Measurements from ENCODE around the gene RNLS. TPM values are rescaled to one million over a fixed set of nuclear protein-coding genes. Genes with fewer than 3 reads are reported as not detected.

Gene RNLS
- total RNA-seq, 3 donors from 2014 or later (not counting 1 experiment from before 2014, with no cell fraction given) = 4.0 to 6.8 (median 4.4) TPM

GRCh38 chr10:88270871-88271713 lies 312.0 kb downstream of the RNLS start:
- H3K27ac Mint-ChIP-seq = peak overlapping the region; percentile 14 to 70
- intact Hi-C loops (cut with micrococcal nuclease) = no loop called here
- no peak for TF ChIP-seq CTCF (IDR thresholded peaks at IDR 0.05)
- H3K27me3 Mint-ChIP-seq (ENCODE audit: low read depth in 2 of 2) = peaks cover 0 to 8% of the 10 kb centered on the region in 2 donors
- WGBS (ENCODE audit: insufficient coverage) = 6% methylated on average over 6 of the region's 6 CpGs
- DNase-seq (peak in 1 of 2 donors; percentile 65), ATAC-seq (peak; percentile 69 to 80 (median 76))
- Histone ChIP-seq H3K9me3 (ENCODE audit: control insufficient read depth, insufficient read depth, low read length) (no peaks in the 10 kb centered on the region), H3K27ac (ENCODE audit: low read length) (peak overlapping the region; percentile 22), H3K27me3 (ENCODE audit: control insufficient read depth, insufficient read depth, low read length) (no peaks in the 10 kb centered on the region), H3K4me1 (ENCODE audit: control insufficient read depth, insufficient read depth, low read length) (peaks cover 22% of the 10 kb centered on the region), H3K4me3 (ENCODE audit: low read length) (no peak overlapping the region), H3K36me3 (ENCODE audit: control insufficient read depth, insufficient read depth, low read length) (no peaks in the 10 kb centered on the region)
- no peaks in the 10 kb centered on the region for H3K36me3 Mint-ChIP-seq
- no peaks in the 10 kb centered on the region for H3K9me3 Mint-ChIP-seq
- H3K4me1 Mint-ChIP-seq = peaks cover 16 to 19% of the 10 kb centered on the region in 2 donors
- peak overlapping the region; percentile 26 for H3K4me3 Mint-ChIP-seq

GRCh38 chr10:88270061-88270808 lies 312.9 kb downstream of the RNLS start:
- Histone ChIP-seq H3K4me3 (ENCODE audit: low read length) (no peak overlapping the region), H3K9me3 (ENCODE audit: control insufficient read depth, insufficient read depth, low read length) (no peaks in the 10 kb centered on the region), H3K27ac (ENCODE audit: low read length) (no peak overlapping the region), H3K27me3 (ENCODE audit: control insufficient read depth, insufficient read depth, low read length) (no peaks in the 10 kb centered on the region), H3K4me1 (ENCODE audit: control insufficient read depth, insufficient read depth, low read length) (peaks cover 22% of the 10 kb centered on the region), H3K36me3 (ENCODE audit: control insufficient read depth, insufficient read depth, low read length) (no peaks in the 10 kb centered on the region)
- intact Hi-C loops (cut with micrococcal nuclease) = no loop called here
- WGBS (ENCODE audit: insufficient coverage) = 96% methylated on average over 8 of the region's 9 CpGs
- no peak for TF ChIP-seq CTCF (IDR thresholded peaks at IDR 0.05)
- DNase-seq (no peak), ATAC-seq (no peak)
- H3K4me1 Mint-ChIP-seq = peaks cover 16 to 19% of the 10 kb centered on the region in 2 donors
- no peak overlapping the region for H3K4me3 Mint-ChIP-seq
- H3K9me3 Mint-ChIP-seq = no peaks in the 10 kb centered on the region
- H3K27me3 Mint-ChIP-seq (ENCODE audit: low read depth in 2 of 2) = peaks cover 0 to 8% of the 10 kb centered on the region in 2 donors
- H3K36me3 Mint-ChIP-seq = no peaks in the 10 kb centered on the region
- H3K27ac Mint-ChIP-seq = peak overlapping the region in 1 of 2 donors; percentile 70

GRCh38 chr10:88262591-88263234 lies 320.4 kb downstream of the RNLS start:
- WGBS (ENCODE audit: insufficient coverage) = 78% methylated on average over 5 of the region's 5 CpGs
- Mint-ChIP-seq H3K4me3 (no peak overlapping the region), H3K4me1 (no peaks in the 10 kb centered on the region), H3K27ac (no peak overlapping the region), H3K27me3 (ENCODE audit: low read depth in 2 of 2) (peaks cover 9 to 10% of the 10 kb centered on the region in 2 donors), H3K36me3 (no peaks in the 10 kb centered on the region), H3K9me3 (no peaks in the 10 kb centered on the region)
- ATAC-seq = no peak
- intact Hi-C loops (cut with micrococcal nuclease) = no loop called here
- DNase-seq = no peak
- Histone ChIP-seq H3K36me3 (ENCODE audit: control insufficient read depth, insufficient read depth, low read length) (no peaks in the 10 kb centered on the region), H3K27ac (ENCODE audit: low read length) (no peak overlapping the region), H3K27me3 (ENCODE audit: control insufficient read depth, insufficient read depth, low read length) (no peaks in the 10 kb centered on the region), H3K9me3 (ENCODE audit: control insufficient read depth, insufficient read depth, low read length) (no peaks in the 10 kb centered on the region), H3K4me3 (ENCODE audit: low read length) (no peak overlapping the region), H3K4me1 (ENCODE audit: control insufficient read depth, insufficient read depth, low read length) (no peaks in the 10 kb centered on the region)
- no peak for TF ChIP-seq CTCF (IDR thresholded peaks at IDR 0.05)
